GM19025 (cell line): Measurements from ENCODE around the gene PEF1.

ENCODE experiments used
- ATAC-seq: cut with Tn5 transposase; IDR thresholded peaks from one replicate; pipeline ENCODE4 v1.9.1; 2021; ENCODE audit warnings: mild to moderate bottlenecking, low read depth, moderate library complexity; ENCODE audit not compliant: unreplicated experiment

The PEF1 gene

DNA sequence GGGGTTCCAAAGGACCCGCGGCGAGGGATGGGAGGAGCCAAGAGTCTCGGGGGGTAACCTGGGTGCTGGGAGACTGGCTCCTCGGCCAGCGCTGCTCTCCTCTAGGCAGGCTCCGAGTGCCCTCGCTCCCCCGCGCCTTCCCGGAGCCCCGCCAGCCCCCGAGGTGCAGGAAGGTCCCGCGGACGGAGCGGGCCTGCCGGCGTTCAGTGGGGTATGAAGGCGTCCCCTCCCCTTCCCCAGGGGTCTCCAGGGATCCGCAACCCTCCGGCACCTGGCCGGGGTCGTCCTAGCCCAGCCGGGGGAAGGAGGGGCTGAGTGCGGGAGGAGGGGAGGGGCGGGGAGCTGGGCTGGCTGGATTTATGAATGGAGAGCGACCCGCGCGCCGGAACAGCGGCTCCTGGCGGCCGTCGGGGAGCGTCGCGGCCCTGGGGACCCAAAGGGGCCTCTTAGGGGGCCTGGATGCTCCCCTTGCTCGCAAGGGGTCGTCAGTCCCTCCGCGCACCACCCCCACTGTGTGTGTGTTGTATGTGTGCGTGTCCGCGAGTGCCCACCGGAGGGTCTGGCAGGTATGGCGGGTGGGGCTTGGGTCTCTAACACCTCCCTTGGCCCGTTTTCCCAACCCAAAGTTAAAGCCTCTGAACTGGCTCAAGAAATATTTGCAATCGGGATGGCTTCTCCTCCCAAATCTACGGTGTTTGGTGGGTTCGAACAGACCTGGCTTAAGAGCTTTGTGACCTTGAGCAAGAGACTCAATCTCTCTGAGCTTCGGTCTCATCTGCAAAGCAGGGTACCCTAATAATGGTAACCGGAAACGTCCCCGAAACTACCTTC lies 26.5 kb downstream of the PEF1 start:
- no peak for ATAC-seq

DNA sequence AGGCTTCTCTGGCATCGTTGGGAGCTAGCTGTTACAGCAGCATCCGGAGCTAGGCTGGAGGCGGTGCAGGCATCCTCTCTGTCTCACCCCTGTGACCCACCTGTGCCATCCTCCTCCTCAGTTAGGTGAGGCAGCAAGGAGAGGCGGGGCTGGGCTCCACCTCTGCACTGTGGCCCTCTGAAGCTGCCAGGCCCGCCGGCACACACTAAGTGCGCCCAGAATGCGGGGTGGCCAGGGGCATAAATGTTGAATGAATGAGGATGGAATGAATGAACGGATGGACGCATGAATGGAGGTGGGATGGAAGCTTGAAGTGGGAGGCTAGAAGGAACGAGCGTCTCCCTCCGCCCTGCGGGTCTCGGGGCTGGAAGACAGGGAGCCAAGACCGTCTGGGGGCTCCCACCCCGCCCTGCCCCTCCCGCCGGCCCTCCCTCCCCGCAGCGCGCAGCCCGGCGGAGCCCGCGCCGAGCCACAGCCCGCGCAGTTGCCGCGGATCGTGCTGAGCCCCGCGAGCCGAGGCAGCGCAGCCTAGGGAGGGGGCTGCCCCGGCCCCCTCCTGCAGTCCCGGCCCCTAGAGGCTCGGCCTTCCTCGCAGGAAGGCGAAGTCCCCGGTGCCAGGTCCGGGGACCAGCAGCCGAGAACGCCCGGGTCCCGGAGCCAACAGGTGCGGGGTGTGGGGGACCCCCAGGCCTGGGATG lies 27.3 kb downstream of the PEF1 start, which contains the start of gene HCRTR1:
Gene HCRTR1 (plus strand): TSS at position 472 of the 698 bp plus-strand sequence. CDS start 1,504 bp downstream, outside the sequence.
- no peak for ATAC-seq

DNA sequence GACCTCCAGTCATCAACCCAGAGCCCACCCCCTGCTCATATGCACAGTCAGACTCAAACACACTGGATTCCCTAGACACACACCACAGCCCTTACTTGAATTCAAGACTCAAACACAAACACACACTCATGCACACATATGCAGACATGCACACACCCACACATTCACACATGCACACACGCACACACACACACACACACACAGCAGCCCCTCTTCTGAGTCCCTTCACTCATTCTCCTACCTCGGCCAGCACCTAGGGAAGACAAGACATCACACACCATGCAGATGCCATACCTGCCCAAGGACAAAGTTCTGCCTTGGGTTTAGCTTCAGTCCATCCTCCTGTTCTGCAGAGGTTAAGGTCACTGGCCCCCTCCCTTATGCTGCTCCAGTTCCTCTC lies 28.7 kb downstream of the PEF1 start:
- no peak for ATAC-seq

DNA sequence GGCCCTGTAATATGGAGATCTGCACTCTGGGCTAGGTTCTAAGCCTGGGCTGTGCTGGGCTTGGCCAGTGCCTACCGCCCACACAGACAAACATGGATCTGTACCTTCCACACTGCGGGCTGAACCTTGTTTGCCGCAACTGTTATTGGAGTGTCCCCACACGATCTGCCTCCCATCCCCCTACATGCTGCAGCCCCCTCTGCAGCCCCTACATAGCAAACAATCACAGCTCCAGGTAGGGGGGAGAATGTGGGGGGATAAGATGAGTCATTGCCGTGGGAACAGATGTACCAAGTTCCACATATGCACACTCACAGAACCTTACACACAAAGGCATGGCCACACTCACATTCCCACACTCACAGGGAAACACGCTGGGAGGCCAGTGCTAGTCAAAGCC lies 29.3 kb downstream of the PEF1 start:
- no peak for ATAC-seq

DNA sequence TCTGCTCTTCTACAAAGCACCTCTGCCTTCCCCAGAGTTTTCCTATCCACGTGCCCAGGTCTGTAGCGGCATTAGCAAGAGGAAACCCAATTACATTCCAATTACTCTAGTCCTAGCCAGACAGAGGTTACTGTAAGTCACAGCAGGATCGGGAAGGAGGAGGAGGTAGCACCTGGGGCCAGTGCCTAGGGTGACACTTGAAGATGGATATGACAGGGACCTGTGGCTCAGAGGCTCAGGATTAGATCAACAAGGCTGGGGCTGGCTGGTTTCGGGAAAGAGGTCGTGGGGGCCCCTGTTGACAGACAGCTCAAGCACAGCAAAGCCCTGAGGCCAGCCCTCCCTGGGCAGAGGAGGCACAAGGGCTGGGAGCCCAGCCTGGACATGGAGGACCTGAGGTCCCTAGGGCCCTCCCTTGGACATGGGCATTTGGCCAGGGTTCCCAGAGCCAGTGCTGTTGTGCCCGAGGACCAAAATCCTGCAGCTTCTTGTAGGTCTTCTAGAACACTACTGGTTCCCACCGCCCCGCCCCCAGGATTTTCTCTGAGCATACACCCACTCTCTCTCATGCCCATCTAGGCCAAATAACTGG lies 30.2 kb downstream of the PEF1 start:
- no peak for ATAC-seq

DNA sequence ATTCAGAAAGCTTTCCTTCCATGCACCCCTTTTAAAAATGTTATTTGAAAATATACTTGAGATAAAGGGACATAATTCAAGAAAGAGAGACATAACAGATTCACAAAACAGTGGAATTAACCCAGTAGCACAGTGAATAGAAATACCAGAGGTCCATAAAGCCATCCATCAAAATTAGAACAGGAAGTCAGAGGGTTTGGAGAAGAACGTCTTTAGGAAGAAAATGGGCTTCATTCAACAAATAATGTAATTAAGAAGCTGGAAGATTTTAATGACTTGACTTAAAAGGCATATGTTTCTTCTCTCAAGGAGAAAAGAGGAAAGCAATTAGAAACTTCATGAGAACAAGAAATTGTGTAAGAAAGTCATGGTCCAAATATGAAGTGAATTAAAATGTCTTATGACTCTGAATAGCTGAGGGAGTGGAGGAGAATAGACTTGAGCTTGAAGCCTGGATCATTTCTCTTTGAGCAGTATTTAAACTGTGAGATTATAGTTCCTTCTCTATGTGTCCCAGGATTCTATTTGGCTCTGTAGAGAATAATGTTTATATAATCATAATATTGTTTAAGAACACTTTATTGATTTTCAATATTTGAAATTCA lies 35.1 kb downstream of the PEF1 start:
- ATAC-seq = no peak

DNA sequence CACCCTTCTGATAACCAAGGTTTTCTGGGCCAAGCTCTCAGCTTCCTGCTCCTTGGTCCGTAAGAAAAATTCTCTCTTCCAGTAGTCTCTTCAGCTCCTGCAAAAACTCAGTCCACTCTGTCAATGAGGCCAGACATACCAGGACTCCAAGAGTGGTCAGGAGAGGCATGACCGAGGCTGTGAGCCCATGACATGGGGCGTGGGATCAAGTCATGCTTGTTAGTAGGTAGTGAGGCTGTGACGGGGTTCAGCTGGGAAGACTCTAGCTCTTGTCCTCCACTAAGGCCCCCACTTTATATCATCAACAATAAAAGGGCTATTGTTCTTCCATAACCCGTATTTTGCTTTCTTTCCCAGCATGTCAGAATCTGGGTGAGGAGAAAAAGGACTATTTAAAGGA lies 37.3 kb downstream of the PEF1 start:
- no peak for ATAC-seq

DNA sequence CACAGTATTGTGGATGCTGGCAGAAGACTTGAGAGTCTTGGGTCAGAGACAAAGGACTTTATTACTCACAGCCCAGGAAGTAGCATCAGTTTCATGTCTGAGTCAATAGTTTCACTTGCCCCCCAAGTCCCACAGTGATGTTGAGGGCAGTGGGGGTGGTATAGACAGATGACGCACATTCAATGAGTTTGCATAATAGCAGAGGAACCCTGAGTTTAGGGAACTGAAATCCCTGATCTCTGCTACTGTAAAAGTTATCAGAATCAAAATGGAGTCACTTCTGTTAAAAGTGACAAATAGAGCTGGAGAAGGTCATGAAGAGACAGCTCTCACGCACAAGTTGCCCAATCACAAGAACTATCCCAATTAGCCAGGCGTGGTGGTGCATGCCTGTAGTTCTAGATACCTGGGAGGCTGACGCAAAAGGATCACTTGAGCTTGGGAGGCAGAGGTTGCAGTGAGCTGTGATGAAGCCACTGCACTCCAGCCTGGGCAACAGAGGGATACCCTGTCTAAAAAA lies 38.7 kb downstream of the PEF1 start:
- peak; percentile 89 for ATAC-seq

DNA sequence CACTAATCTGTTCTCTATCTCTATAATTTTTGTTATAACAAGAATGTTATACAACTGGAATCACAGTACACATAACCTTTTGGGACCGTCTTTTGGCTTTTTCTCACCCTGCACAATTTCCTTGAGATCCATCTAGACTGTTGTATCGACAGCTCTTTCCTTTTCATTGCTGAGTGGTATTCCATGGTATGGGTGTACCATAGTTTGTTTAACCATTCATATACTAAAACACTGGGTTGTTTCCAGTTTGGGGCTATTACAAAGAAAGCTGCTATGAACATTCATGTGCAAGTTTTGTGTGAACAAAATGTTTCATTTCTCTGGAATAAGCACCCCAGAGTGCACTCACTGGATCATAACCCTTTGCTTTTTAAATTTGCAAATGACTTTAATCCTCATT lies 42.6 kb downstream of the PEF1 start:
- no peak for ATAC-seq

DNA sequence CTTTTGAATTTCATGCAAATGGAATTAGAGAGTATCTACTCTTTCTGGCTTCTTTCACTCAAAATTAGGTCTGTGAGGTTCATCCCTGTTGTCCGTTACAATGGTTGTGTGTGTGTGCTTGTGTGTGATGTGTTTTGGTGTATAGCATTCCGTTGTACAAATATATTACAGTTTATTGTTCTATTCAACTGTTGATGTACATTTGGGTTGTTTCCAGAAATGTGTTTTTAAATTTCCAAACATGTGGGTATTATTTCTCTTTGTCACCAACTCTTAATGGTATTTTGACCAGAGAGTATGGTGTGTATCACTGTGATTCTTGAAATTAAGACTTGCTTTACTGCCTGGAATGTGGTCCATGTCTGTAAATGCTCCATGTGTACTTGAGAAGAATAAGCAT lies 44.0 kb downstream of the PEF1 start:
- no peak for ATAC-seq

DNA sequence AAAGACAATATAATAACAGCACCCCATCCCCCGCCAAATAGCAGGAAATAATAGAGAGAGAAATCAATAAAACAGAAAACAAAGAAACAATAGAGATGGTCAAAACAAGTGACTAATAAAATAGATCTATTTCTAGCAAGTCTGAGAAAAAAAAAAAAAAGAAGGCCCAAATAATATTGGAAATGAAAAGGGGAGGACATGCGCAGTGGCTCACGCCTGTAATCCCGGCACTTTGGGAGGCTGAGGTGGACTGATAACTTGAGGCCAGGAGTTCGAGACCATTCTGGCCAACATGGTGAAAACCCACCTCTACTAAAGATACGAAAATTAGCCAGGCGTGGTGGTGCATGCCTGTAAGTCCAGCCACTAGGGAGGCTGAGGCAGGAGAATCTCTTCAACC lies 45.7 kb downstream of the PEF1 start:
- no peak for ATAC-seq

DNA sequence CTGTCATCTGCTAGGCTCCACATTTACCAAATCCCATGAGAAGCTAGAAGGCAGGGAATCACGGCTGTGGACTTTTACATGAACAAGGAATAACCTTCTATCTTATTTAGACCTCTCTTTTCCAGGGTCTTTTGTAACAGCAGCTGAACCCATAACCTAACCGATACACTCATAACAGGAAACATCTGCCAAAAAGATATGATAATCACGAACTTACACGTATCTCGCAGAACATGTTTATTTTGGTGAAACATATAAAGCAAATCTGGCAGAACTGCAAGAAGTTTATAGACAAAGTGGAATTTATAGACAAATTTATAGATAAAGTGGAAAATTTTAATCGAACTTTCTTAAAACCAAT lies 48.0 kb downstream of the PEF1 start:
- no peak for ATAC-seq

DNA sequence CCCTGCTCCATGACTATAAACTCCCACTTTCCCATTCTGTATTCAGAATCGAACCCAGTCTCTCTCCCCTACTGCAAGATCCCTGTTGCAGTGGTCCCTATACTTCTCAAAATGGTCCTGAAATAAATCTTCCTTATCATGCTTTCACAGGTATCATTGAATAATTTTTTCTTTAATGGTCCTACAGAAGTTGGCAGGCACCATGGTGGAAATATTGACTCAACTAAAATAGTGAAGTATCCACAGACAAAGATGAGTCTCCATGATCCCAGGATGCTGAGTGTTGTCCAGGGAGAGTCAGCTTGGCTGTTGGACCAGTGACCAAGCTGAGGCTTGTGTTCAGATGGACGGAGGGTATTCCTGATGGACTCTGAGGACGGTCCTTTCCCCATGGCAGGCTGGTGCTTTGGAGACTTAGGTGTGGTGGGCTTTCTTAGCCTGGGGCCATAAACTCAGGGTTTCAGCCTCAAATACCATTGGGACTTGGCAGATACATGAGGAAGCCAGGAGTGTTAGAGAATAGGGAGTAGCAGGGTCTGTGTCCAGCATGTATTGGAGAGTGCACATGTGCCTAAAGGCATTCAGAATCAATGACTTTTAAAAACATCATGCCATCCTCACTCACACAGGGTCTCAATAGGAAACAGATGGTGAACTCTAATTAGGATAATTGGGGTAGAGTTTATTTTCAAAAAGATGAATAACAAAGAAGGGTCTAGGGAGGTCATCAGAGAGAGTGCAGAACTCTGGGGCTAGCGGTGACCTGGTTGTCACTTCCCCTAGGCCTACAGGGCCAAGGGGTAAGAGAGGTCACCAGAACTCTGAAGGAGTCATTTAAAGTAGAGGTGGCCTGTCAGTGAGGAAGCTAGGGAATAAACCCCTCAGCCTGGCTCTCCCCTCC lies 48.6 kb downstream of the PEF1 start:
- no peak for ATAC-seq

DNA sequence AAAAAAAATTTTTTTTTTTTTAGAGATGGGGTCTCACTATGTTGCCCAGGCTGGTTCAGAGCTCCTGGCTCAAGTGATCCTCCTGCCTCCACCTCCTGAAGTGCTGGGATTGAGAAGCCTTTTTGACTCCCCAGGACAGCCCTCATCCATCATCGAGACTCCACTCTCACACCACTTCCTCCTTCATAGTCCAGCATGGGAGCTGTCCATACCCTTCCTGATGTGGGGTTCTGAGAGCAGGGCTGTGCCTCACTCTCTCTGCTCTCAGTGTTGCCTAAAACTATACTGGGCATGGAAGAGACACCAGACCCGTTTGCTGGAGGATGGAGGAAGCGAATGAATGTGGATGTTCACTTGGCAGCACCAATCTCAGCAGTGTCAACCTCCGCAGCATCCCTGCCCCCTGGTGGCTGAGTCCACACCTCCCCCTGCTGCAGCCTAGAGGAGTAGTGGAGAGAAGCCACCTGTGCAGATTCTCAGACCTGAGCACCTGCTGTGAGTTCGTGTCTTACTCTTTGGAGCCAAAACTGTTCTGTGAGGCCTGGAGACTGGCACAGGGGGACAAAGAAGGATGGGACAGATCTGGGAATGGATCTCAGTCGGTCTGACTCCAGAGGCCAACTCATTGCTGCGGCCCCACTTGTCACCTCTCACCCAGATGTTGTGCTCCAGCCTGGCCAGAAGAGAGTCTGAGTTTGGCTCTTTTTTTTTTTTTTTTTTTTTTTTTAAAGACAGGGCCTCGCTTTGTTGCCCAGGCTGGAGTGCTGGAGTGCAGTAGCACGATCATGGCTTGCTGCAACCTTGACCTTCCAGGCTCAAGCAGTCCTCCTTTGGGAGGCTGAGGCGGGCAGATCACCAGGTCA lies 50.7 kb downstream of the PEF1 start:
- no peak for ATAC-seq

DNA sequence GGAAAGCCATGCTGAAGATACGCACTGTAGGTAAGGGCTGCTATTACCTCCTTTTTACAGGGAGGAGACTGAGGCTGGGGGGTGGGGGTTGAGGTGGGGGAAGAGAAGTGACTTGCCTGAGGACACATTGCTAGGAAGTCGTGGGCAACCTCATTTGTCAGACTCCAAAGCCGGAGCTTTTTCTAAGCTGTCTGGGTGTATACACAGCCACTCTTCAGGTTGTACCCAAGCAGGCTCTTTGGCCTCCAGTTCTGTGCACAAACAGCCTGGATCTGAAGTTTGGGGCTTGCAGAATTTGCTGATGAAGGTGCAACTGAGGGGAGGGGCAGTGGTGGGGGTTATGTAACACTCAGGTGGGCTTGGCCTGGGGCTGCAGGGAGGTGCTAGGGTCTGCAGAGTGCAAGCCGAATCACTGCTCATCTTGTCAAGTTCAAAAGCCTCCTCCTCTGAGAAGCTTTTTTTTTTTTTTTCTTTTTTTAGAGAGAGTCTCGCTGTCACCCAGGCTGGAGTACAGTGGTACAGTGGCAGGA lies 51.5 kb downstream of the PEF1 start:
- no peak for ATAC-seq

DNA sequence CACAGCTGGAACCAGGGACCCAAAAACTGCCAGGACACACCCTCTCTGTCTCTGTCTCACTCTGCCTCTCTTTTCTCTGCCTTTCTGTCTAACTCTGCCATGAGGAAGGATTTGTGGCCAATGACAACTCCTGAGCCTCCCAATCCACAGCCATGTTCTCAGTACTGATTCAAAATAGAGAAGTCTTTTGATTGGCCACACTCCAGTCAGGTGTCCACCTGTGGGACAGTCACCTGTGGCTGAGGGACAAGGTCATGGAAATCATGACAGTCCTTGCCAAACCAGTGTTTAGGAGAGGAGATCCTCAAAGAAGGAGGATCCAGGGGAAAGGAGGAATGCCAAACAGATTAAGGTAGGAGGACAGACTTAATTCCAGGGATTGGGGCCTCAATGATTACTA lies 52.5 kb downstream of the PEF1 start:
- no peak for ATAC-seq

DNA sequence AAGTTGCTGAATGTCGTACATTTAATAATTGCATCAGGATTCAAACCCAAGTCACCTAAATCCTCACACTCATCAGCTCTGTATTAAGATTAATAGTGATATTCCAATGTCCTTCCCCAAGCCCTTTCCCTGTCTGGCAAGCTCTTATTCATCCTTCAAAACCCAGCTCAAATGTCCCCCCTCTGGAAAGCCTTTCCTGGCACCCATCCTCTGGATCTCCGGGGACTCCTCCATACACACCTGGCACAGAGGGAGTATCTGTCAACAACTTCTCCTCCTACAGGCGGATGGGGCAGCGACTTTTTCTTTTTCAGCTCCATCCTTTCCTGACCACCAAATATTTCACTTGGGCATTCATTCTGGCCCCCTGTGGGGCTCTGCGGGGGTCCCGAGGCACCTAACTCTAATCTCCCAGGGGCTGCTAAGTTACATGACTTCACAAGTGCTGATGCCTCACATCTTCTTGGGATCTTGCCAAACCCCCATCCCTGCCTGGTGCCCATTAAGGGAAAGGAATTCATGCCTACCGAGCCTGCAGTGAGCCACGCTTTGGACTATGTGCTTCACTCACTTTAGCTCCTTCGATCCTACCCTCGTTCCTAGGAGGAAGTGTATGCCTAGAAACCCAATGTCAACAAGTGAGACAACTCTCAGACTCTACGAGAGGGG lies 53.1 kb downstream of the PEF1 start:
- ATAC-seq = no peak

DNA sequence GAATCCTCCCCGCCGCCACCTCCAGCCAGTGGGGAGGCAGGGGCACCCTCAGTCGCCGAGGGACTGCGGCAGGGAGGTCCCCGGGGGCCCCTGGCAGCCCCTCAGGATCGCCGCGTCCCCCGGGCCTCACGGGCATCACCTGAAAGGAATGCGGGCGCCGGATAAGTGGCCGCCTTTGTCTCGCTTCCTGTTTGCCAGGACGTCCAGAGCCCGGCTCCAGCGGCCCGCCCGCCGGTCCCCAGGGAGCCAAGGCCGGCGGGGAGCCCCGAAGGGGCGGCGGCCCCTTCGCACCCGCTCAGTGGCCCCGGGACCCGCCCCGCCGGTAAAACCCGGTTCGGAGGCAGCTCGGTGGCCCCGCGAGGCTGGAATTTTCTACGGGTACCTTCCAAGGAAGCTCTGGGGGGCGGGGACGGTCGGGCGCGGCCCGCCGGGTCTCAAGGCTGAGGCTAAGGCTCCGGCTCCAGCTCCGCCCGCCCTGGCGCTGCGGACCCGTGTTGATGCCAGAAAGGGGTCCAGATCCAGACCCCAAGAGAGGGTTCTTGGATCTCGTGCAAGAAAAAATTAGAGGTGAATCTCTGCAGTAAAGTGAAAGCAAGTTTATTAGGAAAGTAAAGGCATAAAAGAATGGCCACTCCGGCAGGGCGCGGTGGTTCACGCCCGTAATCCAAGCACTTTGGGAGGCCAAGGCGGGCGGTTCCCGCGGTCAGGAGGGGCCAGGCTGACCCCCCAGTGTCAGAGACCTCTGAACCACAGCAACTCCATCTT lies 55.7 kb downstream of the PEF1 start:
- no peak for ATAC-seq
